Heart right ventricle (tissue), 16 donors: ENCODE data around the gene CCDC92B. TPM values are rescaled to one million over a fixed set of nuclear protein-coding genes. Genes with fewer than 3 reads are reported as not detected.
"Not testable (repeated sequence)": the region's sequence is repeated elsewhere in the genome, so short reads cannot be mapped to it uniquely, and the experiment has no call there.

Source experiments
- ATAC-seq, 8 donors: fragments of 200-7000 bp; cut with Tn5 transposase; one replicate each; pipeline ENCODE4 v1.9.1; 2020; ENCODE audit warnings: mild to moderate bottlenecking in 8 of 8, moderate library complexity in 8 of 8, moderate number of reproducible peaks in 1 of 8
- DNase-seq, 2 donors: peaks; one replicate each; pipeline ENCODE4 v3.0.0-alpha.2; 2020
- H3K27ac ChIP-seq, 10 donors: fragments of 200-600 bp; sonication (generic) in 2 of 10; one replicate each; pipeline versions ENCODE4 v1.5.0 to v1.8.0; 2020 to 2022; ENCODE audit warnings: mild to moderate bottlenecking in 3 of 10
- H3K27me3 ChIP-seq, 7 donors: fragments of 200-600 bp; one replicate each; pipeline ENCODE4 v1.8.0; 2021 to 2022; ENCODE audit warnings: mild to moderate bottlenecking in 2 of 7
- H3K36me3 ChIP-seq, 9 donors: fragments of 200-600 bp; sonication (generic) in 1 of 9; one replicate each; pipeline versions ENCODE4 v1.5.0 to v1.8.0; 2020 to 2022; ENCODE audit warnings: mild to moderate bottlenecking in 2 of 9
- H3K4me1 ChIP-seq, 9 donors: fragments of 200-600 bp; sonication (generic) in 1 of 9; one replicate each; pipeline versions ENCODE4 v1.5.0 to v1.8.0; 2020 to 2022; ENCODE audit warnings: mild to moderate bottlenecking in 4 of 9
- H3K4me3 ChIP-seq, 10 donors: fragments of 200-600 bp; sonication (generic) in 2 of 10; one replicate each; pipeline versions ENCODE4 v1.5.0 to v1.8.0; 2020 to 2022; ENCODE audit warnings: mild to moderate bottlenecking in 7 of 10, moderate library complexity in 2 of 10
- H3K9me3 ChIP-seq, 11 donors: fragments of 200-600 bp in 10 of 11; sonication (generic) in 2 of 11; one replicate each; pipeline versions ENCODE4 v1.5.0 to v1.8.0; 2013 to 2022; ENCODE audit warnings: mild to moderate bottlenecking in 2 of 11, control low read depth in 1 of 11, moderate library complexity in 1 of 11
- WGBS, 2 donors: extraction: QIAGEN DNeasy Blood & Tissue Kit; methylation state at CpG; one replicate each; pipeline ENCODE4 v1.1.7; 2013; ENCODE audit warnings: inconsistent platforms in 1 of 2; 5-methylcytosine and 5-hydroxymethylcytosine counted together
- intact Hi-C, 10 donors: fragments of 100-400 bp; cut with DNase I; formaldehyde crosslinking; loops; one replicate each; pipeline versions ENCODE4 v1.11.1 to v1.14.2; 2022
- polyA plus RNA-seq, 2 donors: library from polyadenylated mRNA; stranded (reverse); fragments of 200-250 nt; gene quantifications; one replicate each; pipeline ENCODE4 v1.2.3, GENCODE V29; 2013
- total RNA-seq, 10 donors: library from RNA; stranded (reverse); fragmentation: NEBNext Ultra II Directional in 3 of 10; extraction: Animal tissue kit (Norgen Biotek cat#: 25700) in 3 of 10; gene quantifications; one replicate each; pipeline versions ENCODE4 v1.2.1 to v1.2.4, GENCODE V29; 2021 to 2023
- TF ChIP-seq, protein P1 (sequence below), 9 donors: fragments of 200-600 bp; sonication (generic) in 2 of 9; IDR thresholded peaks; one replicate each; pipeline versions ENCODE4 v1.5.0 to v1.8.0; 2021 to 2022; ENCODE audit warnings: antibody characterized with exemption in 9 of 9, mild to moderate bottlenecking in 5 of 9, moderate library complexity in 1 of 9
- donor health status: Arrhythmogenic right ventricular cardiomyopathy.
- donor health status: ischemic (EF 13 %, LVEDD 7.1; RV severe dilation, severe dysfunction).
- donor health status: healthy with polysubstance abuse.
- donor health status: DM: no; HTN: yes; CAD: no.
- donor health status: DM: no; HTN: no; CAD: no.
- donor health status: ischemic (EF 25% LVEDD 6.9; RV normal size, moderate dysfunction).
- donor health status: ischemic (EF 25% LVEDD 5.7; RV mildly dilated, moderate dysfunction).
- donor health status: healthy.
- donor health status: DM: yes; HTN: yes; CAD: no.
- donor health status: Ischemic cardiomyopathy.
- donor health status: ischemic (EF 35%, LVEDD 5.7; RV mildly dilated, moderate dysfunction).
- donor health status: nonischemic (EF 11% LVEDD 7.7; RV severe dilation, severe dysfunction).
- donor health status: DM: yes; HTN: yes; CAD: no.
- donor health status: PGD.
- donor health status: ischemic (EF 29% LVEDD 5.4; RV normal size, mild dysfunction).
- donor health status: nonischemic (EF 23%, LVEDD 6.1; RV moderate dilation, normal function).

CCDC92B gene
- total and polyA plus RNA-seq, 12 donors, result 0.06 to 0.44 (median 0.19) TPM

DNA sequence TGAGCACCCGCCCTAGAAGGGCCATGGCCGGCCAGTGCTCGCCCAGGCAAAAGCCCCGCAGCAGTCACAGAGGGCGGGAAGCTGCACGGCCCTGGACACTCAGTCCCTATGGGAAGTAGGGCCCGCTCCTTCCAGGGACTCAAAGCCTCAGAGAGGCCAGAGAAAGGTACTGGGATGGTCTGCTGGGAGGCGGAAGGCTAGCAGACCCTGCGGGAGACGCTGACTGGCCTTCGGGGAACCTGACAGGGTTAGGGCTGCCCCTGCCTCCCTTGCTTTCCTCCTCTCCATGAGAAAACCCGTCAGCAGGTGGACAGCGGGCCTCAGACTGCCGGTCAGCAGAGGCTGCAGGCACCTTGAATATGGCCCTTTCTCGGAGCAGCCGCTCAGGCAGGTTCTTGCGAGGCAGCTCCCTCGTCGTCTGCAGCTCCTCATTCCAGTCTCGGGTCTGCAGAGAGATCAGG is 49.4 kb downstream of the CCDC92B start:
- no peak for DNase-seq
- TF ChIP-seq, protein P1, sequence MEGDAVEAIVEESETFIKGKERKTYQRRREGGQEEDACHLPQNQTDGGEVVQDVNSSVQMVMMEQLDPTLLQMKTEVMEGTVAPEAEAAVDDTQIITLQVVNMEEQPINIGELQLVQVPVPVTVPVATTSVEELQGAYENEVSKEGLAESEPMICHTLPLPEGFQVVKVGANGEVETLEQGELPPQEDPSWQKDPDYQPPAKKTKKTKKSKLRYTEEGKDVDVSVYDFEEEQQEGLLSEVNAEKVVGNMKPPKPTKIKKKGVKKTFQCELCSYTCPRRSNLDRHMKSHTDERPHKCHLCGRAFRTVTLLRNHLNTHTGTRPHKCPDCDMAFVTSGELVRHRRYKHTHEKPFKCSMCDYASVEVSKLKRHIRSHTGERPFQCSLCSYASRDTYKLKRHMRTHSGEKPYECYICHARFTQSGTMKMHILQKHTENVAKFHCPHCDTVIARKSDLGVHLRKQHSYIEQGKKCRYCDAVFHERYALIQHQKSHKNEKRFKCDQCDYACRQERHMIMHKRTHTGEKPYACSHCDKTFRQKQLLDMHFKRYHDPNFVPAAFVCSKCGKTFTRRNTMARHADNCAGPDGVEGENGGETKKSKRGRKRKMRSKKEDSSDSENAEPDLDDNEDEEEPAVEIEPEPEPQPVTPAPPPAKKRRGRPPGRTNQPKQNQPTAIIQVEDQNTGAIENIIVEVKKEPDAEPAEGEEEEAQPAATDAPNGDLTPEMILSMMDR (IDR thresholded peaks at IDR 0.05), result no peak
- Histone ChIP-seq H3K36me3 (peaks cover 10 to 95% (median 75%) of the 10 kb centered on the region in 9 donors), H3K27ac (no peak overlapping the region), H3K9me3 (no peaks in the 10 kb centered on the region), H3K4me3 (no peak overlapping the region), H3K27me3 (no peaks in the 10 kb centered on the region), H3K4me1 (peaks cover 0 to 15% (median 9%) of the 10 kb centered on the region in 9 donors)
- intact Hi-C loops, result loop anchor here in 1 of 10 donors (10.0 kb wide), 1 partner anchor 305 kb away; no protein-coding TSS in a partner anchor
- 93 to 94% methylated on average over 20 of the region's 20 CpGs for WGBS, 2 donors
- no peak for ATAC-seq

DNA sequence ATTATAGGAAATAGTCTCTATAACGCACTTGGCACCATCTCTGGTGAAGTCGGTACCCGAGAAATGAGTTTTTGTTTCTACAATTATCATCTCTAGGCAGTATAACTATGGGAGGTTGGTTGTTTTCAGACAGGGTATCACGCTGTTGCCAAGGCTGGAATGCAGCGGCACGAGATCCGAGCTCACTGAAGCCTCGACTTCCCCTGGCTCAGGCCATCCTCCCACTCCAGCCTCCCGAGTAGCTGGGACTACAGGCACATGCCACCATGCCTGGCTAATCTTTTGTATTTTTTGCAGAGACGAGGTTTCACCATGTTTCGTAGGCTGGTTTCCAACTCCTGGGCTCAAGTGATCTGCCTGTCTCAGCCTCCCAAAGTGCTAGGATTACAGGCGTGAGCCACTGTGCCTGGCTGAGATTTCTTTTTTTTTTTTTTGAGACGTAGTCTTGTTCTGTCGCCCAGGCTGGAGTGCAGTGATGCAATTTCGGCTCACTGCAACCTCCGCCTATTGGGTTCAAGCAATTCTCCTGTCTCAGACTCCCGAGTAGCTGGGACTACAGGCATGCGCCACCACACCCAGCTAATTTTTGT is 50.1 kb downstream of the CCDC92B start:
- WGBS, 2 donors, result 83% methylated on average over 18 of the region's 18 CpGs
- peaks cover 10 to 100% (median 83%) of the 10 kb centered on the region in 9 donors for H3K36me3 ChIP-seq
- intact Hi-C loops, result not testable (repeated sequence)

DNA sequence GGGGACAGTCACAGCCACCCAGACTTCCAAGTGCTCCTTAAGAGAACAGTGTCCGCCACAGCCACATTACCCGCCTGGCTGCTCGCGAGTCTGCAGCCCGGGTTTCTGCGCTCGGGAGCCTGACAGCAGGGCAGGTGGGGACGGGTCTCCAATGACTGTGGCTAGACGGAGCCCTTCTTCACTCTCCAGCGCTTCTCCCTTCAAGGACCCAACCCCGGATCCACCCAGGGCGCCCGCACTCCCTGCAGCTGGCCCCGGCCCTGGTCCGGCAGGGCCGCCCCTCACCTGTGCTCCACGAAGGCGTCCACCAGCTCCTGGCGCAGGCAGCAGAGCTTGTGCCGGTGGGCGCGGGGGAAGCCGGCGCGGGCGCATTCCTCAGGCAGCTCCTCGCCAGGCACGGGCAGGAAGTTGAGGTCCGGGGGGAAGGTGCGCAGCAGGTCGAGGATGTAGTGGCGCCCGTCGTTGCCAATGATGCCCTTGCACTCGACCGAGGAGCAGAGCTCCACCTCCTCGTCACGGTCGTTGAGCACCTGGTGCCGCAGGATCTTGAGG is 51.8 kb downstream of the CCDC92B start:
- ATAC-seq (no peak), DNase-seq (no peak)
- Histone ChIP-seq H3K4me1 (no peaks in the 10 kb centered on the region), H3K36me3 (peaks cover 10 to 100% (median 87%) of the 10 kb centered on the region in 9 donors), H3K27me3 (no peaks in the 10 kb centered on the region), H3K9me3 (no peaks in the 10 kb centered on the region), H3K4me3 (no peak overlapping the region), H3K27ac (no peak overlapping the region)
- TF ChIP-seq, protein P1 (IDR thresholded peaks at IDR 0.05), result no peak
- 96 to 97% methylated on average over 38 to 40 of the region's 40 CpGs for WGBS, 2 donors
- intact Hi-C loops, result no loop called here

More for the DNA sequence above, 50.1 kb downstream of the CCDC92B start:
- ATAC-seq, H3K4me1 ChIP-seq, H3K9me3 ChIP-seq, H3K27ac ChIP-seq, DNase-seq, H3K4me3 ChIP-seq, H3K27me3 ChIP-seq: not testable (repeated sequence)

DNA sequence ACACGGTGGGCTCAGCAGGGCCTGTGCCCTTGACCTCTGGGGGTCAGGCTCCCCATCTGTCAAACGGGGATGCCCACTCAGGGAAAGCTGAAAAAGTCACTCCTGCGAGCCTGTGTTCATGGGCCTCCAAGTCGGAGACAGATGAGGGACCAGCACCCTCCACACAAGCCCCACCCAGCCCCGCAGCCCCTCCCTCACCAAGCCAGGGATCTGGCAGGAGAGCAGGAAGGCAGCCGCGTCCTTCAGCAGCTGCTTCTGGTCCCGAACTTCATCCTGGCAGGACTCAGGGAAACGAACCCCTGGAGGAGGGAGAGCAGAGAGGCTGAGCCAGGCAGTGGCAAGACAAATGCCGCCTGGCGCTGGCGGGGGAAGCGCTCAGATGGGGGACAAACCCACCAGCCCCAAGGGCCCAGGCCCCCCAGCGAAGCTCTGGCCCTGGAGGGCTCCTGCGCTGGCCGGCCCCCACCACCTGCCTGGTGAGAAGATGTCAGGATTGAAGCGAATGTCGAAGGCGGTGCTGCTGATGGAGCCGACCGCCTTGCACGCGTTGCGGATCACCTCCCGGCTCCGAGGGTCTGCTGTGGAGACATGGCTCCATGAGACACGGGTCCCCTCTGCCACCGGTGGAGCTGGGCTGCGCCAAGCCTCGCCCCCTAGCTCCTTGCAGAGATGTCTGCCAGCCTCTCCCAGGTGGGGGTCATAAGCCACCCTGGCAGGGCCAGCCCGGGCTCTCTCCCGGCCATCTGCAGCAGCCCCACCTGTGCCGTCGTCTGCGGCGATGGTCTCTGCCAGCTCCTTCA is 53.3 kb downstream of the CCDC92B start:
- WGBS, 2 donors, result 85 to 86% methylated on average over 36 of the region's 36 CpGs
- Histone ChIP-seq H3K27ac (no peak overlapping the region), H3K4me1 (no peaks in the 10 kb centered on the region), H3K4me3 (no peak overlapping the region), H3K36me3 (peaks cover 8 to 100% (median 84%) of the 10 kb centered on the region in 9 donors), H3K27me3 (no peaks in the 10 kb centered on the region), H3K9me3 (no peaks in the 10 kb centered on the region)
- intact Hi-C loops, result no loop called here
- TF ChIP-seq, protein P1 (IDR thresholded peaks at IDR 0.05), result no peak
- no peak for DNase-seq
- no peak for ATAC-seq
